K562 (cell line): Measurements from ENCODE around the gene RO60. TPM values are rescaled to one million over a fixed set of nuclear protein-coding genes. Genes with fewer than 3 reads are reported as not detected.

Source experiments
- CBFB ChIP-seq: sonication (generic); formaldehyde crosslinking; IDR thresholded peaks from 2 replicates; pipeline ENCODE4 v1.4.0; 2020; ENCODE audit warnings: mild to moderate bottlenecking, missing genetic modification reagents
- CGGBP1 ChIP-seq: fragments of 250-450 bp; sonication (Bioruptor Pico); IDR thresholded peaks from 2 replicates; pipeline ENCODE4 v1.9.0; 2021; ENCODE audit warnings: mild to moderate bottlenecking
- ELF1 ChIP-seq: fragments of 200-800 bp; sonication (Bioruptor generic); IDR thresholded peaks from 2 replicates; pipeline ENCODE4 v1.6.1; 2016; ENCODE audit warnings: missing genetic modification characterization, missing compliant biosample characterization
- FIP1L1 ChIP-seq: fragments of 200-400 bp; formaldehyde crosslinking; IDR thresholded peaks from 2 replicates; pipeline ENCODE4 v1.6.1; 2018; ENCODE audit warnings: mild to moderate bottlenecking, low read depth, low read length; ENCODE audit not compliant: poor library complexity, severe bottlenecking
- HDAC2 ChIP-seq: fragments of 450-650 bp; IDR thresholded peaks from 2 replicates; pipeline ENCODE4 v1.6.1; 2016; ENCODE audit warnings: mild to moderate bottlenecking
- MED1 ChIP-seq: sonication (generic); formaldehyde crosslinking; IDR thresholded peaks from 2 replicates; pipeline ENCODE4 v1.8.1; 2023; ENCODE audit warnings: missing genetic modification reagents, borderline replicate concordance
- NFRKB ChIP-seq: fragments of 450-650 bp; IDR thresholded peaks from 2 replicates; pipeline ENCODE4 v1.6.1; 2016; ENCODE audit warnings: low read depth
- NFXL1 ChIP-seq: fragments of 450-650 bp; formaldehyde crosslinking; IDR thresholded peaks from 2 replicates; pipeline ENCODE4 v1.4.0; 2021; ENCODE audit warnings: mild to moderate bottlenecking
- PML ChIP-seq: IDR thresholded peaks from 2 replicates; pipeline ENCODE4 v1.6.1; 2012; ENCODE audit warnings: low read length, inconsistent platforms
- SETDB1 ChIP-seq: IDR thresholded peaks from one replicate; pipeline ENCODE4 v1.6.1; 2012; ENCODE audit warnings: low read length, control low read depth, inconsistent platforms
- SMAD4 ChIP-seq: fragments of 250-450 bp; sonication (Bioruptor Pico); conservative IDR thresholded peaks from 2 replicates; pipeline ENCODE4 v1.8.0; 2021; ENCODE audit warnings: inconsistent platforms, mild to moderate bottlenecking, moderate library complexity
- TAF9B ChIP-seq: fragments of 450-650 bp; IDR thresholded peaks from 2 replicates; pipeline ENCODE4 v1.6.1; 2018; ENCODE audit warnings: mild to moderate bottlenecking; ENCODE audit not compliant: partially characterized antibody
- ZBTB11 ChIP-seq, 3 experiments: fragments of 200-800 bp in 1 of 3; fragments of 250-450 bp in 1 of 3; fragments of 450-650 bp in 1 of 3; sonication (Bioruptor Pico) in 1 of 3; sonication (Bioruptor generic) in 1 of 3; formaldehyde crosslinking in 1 of 3; IDR thresholded peaks; 2 replicates each; pipeline versions ENCODE4 v1.6.1 to v1.8.0; 2016 to 2022; ENCODE audit warnings: mild to moderate bottlenecking in 2 of 3, missing genetic modification characterization in 2 of 3, missing compliant biosample characterization in 1 of 3, moderate library complexity in 1 of 3
- ZFP36 ChIP-seq: fragments of 150-350 bp; IDR thresholded peaks from 2 replicates; pipeline ENCODE4 v1.6.1; 2018; ENCODE audit warnings: low read length, low read depth; ENCODE audit not compliant: partially characterized antibody
- ZNF449 ChIP-seq: fragments of 250-450 bp; sonication (Bioruptor Pico); IDR thresholded peaks from 2 replicates; pipeline ENCODE4 v1.8.0; 2022; ENCODE audit warnings: moderate library complexity, mild to moderate bottlenecking, inconsistent platforms
- ZNF766 ChIP-seq: fragments of 200-800 bp; sonication (Bioruptor generic); conservative IDR thresholded peaks from 2 replicates; pipeline ENCODE4 v1.6.1; 2016; ENCODE audit warnings: missing genetic modification characterization, missing compliant biosample characterization
- polyA plus RNA-seq, 8 experiments: library from polyadenylated mRNA; depleted of rRNA in 4 of 8; stranded (reverse) in 5 of 8; unstranded in 3 of 8; fragments of >200 nt; fragmentation: Nextera tagmentation in 2 of 8; fragmentation: Illumina TruSeq in 1 of 8; extraction: Ambion mirVana in 2 of 8; extraction: Trizol in 1 of 8; gene quantifications; 2 replicates each; pipeline versions ENCODE4 v1.2.1 to v1.2.3, GENCODE V29; 2011 to 2014; ENCODE audit warnings: inconsistent platforms in 1 of 8, missing spikeins in 1 of 8
- total RNA-seq, 7 experiments: library from RNA; depleted of rRNA in 6 of 7; stranded (reverse); fragments of >200 nt in 6 of 7; fragmentation: Illumina TruSeq in 2 of 7; extraction: Trizol in 2 of 7; gene quantifications; 2 replicates each; pipeline versions ENCODE4 v1.2.1 to v1.2.3, GENCODE V29; 2011 to 2021; ENCODE audit warnings: low replicate concordance in 1 of 7
- TF ChIP-seq, protein P1 (sequence below): fragments of 450-650 bp; IDR thresholded peaks from 2 replicates; pipeline ENCODE4 v1.6.1; 2014; ENCODE audit warnings: low read depth, mild to moderate bottlenecking, moderate library complexity, borderline replicate concordance
- TF ChIP-seq, protein P2 (sequence below): fragments of 450-650 bp; IDR thresholded peaks from 2 replicates; pipeline ENCODE4 v1.6.1; 2016; ENCODE audit warnings: borderline replicate concordance

The RO60 gene
- total and polyA plus RNA-seq, 9 of the 15 experiments (the other 6 are each of a cell fraction or from before 2014, with no cell fraction given), result 24.9 to 187 (median 101) TPM

GRCh38 chr1:193059282-193060114 lies at the start of gene RO60, which contains the start of gene UCHL5 (continued):
- peak; percentile 40; the same call in 1 of the 2 replicates for TF ChIP-seq ZNF766
- TF ChIP-seq ZNF449, result no peak
- no peak for TF ChIP-seq NFXL1 (CRISPR knock-in tag)
- peak; percentile 71 for TF ChIP-seq FIP1L1
- TF ChIP-seq CGGBP1, result 0 out of 2 replicates have a peak, but pooled peaks have one; percentile 49
- no peak for TF ChIP-seq MED1 (CRISPR knock-in tag)
- TF ChIP-seq SMAD4 (CRISPR knock-in tag), result peak; percentile 86
- peak; percentile 43; the same call in 1 of the 2 replicates for TF ChIP-seq CBFB (CRISPR knock-in tag)
- peak; percentile 85 for TF ChIP-seq PML
- peak in 1 of 3 experiments; percentile 91; a peak in 2 of 6 replicates for TF ChIP-seq ZBTB11 (CRISPR knock-in tag; IDR thresholded peaks at IDR 0.05)
- peak; percentile 9 for TF ChIP-seq ZFP36
- TF ChIP-seq HDAC2, result peak; percentile 64
- TF ChIP-seq SETDB1, result peak; percentile 60
- peak; percentile 95 for TF ChIP-seq NFRKB
- TF ChIP-seq, protein P1, sequence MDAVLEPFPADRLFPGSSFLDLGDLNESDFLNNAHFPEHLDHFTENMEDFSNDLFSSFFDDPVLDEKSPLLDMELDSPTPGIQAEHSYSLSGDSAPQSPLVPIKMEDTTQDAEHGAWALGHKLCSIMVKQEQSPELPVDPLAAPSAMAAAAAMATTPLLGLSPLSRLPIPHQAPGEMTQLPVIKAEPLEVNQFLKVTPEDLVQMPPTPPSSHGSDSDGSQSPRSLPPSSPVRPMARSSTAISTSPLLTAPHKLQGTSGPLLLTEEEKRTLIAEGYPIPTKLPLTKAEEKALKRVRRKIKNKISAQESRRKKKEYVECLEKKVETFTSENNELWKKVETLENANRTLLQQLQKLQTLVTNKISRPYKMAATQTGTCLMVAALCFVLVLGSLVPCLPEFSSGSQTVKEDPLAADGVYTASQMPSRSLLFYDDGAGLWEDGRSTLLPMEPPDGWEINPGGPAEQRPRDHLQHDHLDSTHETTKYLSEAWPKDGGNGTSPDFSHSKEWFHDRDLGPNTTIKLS, result peak; percentile 88; the same call in 1 of the 2 replicates
- TF ChIP-seq ELF1, result peak; percentile 83
- peak; percentile 96 for TF ChIP-seq TAF9B
- TF ChIP-seq, protein P2, sequence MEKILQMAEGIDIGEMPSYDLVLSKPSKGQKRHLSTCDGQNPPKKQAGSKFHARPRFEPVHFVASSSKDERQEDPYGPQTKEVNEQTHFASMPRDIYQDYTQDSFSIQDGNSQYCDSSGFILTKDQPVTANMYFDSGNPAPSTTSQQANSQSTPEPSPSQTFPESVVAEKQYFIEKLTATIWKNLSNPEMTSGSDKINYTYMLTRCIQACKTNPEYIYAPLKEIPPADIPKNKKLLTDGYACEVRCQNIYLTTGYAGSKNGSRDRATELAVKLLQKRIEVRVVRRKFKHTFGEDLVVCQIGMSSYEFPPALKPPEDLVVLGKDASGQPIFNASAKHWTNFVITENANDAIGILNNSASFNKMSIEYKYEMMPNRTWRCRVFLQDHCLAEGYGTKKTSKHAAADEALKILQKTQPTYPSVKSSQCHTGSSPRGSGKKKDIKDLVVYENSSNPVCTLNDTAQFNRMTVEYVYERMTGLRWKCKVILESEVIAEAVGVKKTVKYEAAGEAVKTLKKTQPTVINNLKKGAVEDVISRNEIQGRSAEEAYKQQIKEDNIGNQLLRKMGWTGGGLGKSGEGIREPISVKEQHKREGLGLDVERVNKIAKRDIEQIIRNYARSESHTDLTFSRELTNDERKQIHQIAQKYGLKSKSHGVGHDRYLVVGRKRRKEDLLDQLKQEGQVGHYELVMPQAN, result peak; percentile 58
